MCF 10A (cell line): ENCODE results near the gene C5AR1. TPM values are rescaled to one million over a fixed set of nuclear protein-coding genes. Genes with fewer than 3 reads are reported as not detected.
A peak's percentile ranks its signal among the peaks of the same experiment; 100 is the strongest.
"Not testable (repeated sequence)": the region's sequence is repeated elsewhere in the genome, so short reads cannot be mapped to it uniquely, and the experiment has no call there.

Experiments used
- BruUV-seq: library from RNA; stranded (reverse); fragments of 400-500 nt; replicated peaks from 2 replicates; lab custom pipeline; 2021; lab: Mats Ljungman, UMichigan
- CTCF ChIA-PET: fragments of 300-600 bp; sonication (Branson Sonifier 250); formaldehyde crosslinking; extraction: SDS; loops from one replicate; lab custom pipeline; 2021; ENCODE audit warnings: antibody characterized with exemption, inconsistent platforms; lab: Yijun Ruan, JAX
- POLR2A ChIA-PET: fragments of 300-600, 350-650 bp; sonication (Branson Sonifier 250); formaldehyde crosslinking; extraction: SDS; loops from one replicate; lab custom pipeline; 2020; ENCODE audit warnings: antibody characterized with exemption, inconsistent platforms; lab: Yijun Ruan, JAX
- DNase-seq: peaks from one replicate; pipeline ENCODE4 v3.0.0-alpha.2; 2018; ENCODE audit not compliant: unreplicated experiment
- H3K27ac Mint-ChIP-seq: one replicate; pipeline ENCODE4 v1.8.0; 2022; ENCODE audit warnings: mild to moderate bottlenecking, low read depth, mixed read lengths; ENCODE audit not compliant: unreplicated experiment
- H3K27me3 Mint-ChIP-seq: one replicate; pipeline ENCODE4 v1.8.0; 2022; ENCODE audit warnings: mixed read lengths; ENCODE audit not compliant: insufficient read depth, unreplicated experiment
- H3K36me3 Mint-ChIP-seq: one replicate; pipeline ENCODE4 v1.8.0; 2022; ENCODE audit warnings: mild to moderate bottlenecking, moderate library complexity, mixed read lengths; ENCODE audit not compliant: insufficient read depth, unreplicated experiment
- H3K4me1 Mint-ChIP-seq: one replicate; pipeline ENCODE4 v1.8.0; 2022; ENCODE audit warnings: mixed read lengths; ENCODE audit not compliant: insufficient read depth, unreplicated experiment
- H3K4me3 Mint-ChIP-seq: one replicate; pipeline ENCODE4 v1.8.0; 2022; ENCODE audit warnings: mild to moderate bottlenecking, moderate library complexity, mixed read lengths; ENCODE audit not compliant: unreplicated experiment
- H3K9me3 Mint-ChIP-seq: one replicate; pipeline ENCODE4 v1.8.0; 2022; ENCODE audit warnings: mixed read lengths; ENCODE audit not compliant: unreplicated experiment
- CTCF ChIP-seq: fragments of 200-600 bp; IDR thresholded peaks from one replicate; pipeline ENCODE4 v1.8.0; 2022; ENCODE audit warnings: antibody characterized with exemption, mild to moderate bottlenecking; ENCODE audit not compliant: unreplicated experiment
- intact Hi-C: fragments of 100-400 bp; cut with micrococcal nuclease; formaldehyde crosslinking; loops from 2 replicates; pipeline ENCODE4 v1.14.1; 2022
- total RNA-seq: library from RNA; stranded (reverse); gene quantifications from 2 replicates; pipeline ENCODE4 v1.2.3, GENCODE V29; 2022

C5AR1 gene
- total RNA-seq, 1 experiment from 2014 or later, result 1.9 TPM

- Mint-ChIP-seq H3K4me1 (no peaks in the 10 kb centered on the region), H3K36me3 (peaks cover 4% of the 10 kb centered on the region), H3K4me3 (no peak overlapping the region), H3K27ac (no peak overlapping the region), H3K27me3 (no peaks in the 10 kb centered on the region), H3K9me3 (no peaks in the 10 kb centered on the region)
- ChIA-PET CTCF (interaction anchor here (0.6 to 1.7 kb wide), 4 partner anchors 48 to 1638 kb away, joined by 3 to 6 read pairs (median 4); no protein-coding TSS in a partner anchor), POLR2A (no interaction called here)
- BruUV-seq, result no TSS peak
- DNase-seq, result no peak
- intact Hi-C loops, result no loop called here
- TF ChIP-seq CTCF, result no peak
These were observed 33.6 kb downstream of the C5AR1 start for GRCh38 chr19:47343194-47343802.

DNA sequence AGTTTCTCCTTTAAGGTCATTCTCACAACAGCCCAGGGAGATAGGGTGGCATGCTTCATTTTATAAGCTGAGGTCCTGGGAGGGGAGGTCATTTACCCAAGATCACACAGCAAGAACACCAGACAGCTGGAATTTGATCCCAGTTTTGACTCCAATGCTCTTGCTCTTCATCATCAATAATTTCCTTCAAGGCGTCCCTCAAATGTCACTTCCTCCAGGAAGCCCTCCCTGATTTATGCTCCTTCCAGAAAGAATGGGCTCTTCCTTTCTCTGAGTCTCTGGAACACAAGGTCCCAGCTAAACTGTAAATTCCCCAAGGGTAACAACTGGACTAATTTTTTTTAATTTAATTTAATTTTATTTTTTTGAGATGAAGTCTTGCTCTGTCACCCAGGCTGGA, 34.8 kb downstream of the C5AR1 start:
- BruUV-seq, result no TSS peak
- ChIA-PET POLR2A (interaction anchor here (0.8 kb wide), 1 partner anchor 12 kb away, joined by 4 read pairs; the partner anchor contains the start of gene C5AR2), CTCF (interaction anchor here (0.7 to 1.6 kb wide), 2 partner anchors 47 to 66 kb away, joined by 3 to 10 read pairs; no protein-coding TSS in a partner anchor)
- H3K27ac Mint-ChIP-seq, result no peak overlapping the region
- no peaks in the 10 kb centered on the region for H3K9me3 Mint-ChIP-seq
- TF ChIP-seq CTCF, result no peak
- H3K4me3 Mint-ChIP-seq, result no peak overlapping the region
- no peak for DNase-seq
- peaks cover 10% of the 10 kb centered on the region for H3K36me3 Mint-ChIP-seq
- H3K27me3 Mint-ChIP-seq, result no peaks in the 10 kb centered on the region
- H3K4me1 Mint-ChIP-seq, result peaks cover 4% of the 10 kb centered on the region
- intact Hi-C loops, result no loop called here

DNA sequence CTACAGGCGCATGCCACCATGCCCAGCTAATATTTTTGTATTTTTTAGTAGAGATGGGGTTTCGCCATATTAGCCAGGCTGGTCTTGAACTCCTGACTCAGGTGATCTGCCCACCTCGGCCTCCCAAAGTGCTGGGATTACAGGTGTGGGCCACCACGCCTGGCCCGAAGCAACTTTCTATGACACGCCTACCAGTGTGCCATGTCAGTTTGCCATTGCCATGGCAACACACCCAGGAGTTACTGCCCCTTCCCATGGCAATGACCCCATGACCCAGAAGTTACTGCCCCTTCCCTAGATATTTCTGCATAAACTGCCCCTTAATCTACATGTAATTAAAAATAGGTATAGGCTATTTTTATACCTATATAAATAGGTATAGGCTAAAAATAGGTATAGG, 36.4 kb downstream of the C5AR1 start:
- H3K4me3 Mint-ChIP-seq, BruUV-seq, H3K27ac Mint-ChIP-seq, H3K9me3 Mint-ChIP-seq, POLR2A ChIA-PET, H3K27me3 Mint-ChIP-seq, DNase-seq: not testable (repeated sequence)
- CTCF ChIA-PET, result interaction anchor here (0.6 to 1.6 kb wide), 2 partner anchors 45 to 522 kb away, joined by 4 to 10 read pairs; no protein-coding TSS in a partner anchor
- H3K36me3 Mint-ChIP-seq, result peaks cover 10% of the 10 kb centered on the region
- intact Hi-C loops, result loop anchor here (5.0 kb wide), 1 partner anchor 39 kb away; the partner anchor contains the start of gene C5AR1
- peaks cover 18% of the 10 kb centered on the region for H3K4me1 Mint-ChIP-seq

DNA sequence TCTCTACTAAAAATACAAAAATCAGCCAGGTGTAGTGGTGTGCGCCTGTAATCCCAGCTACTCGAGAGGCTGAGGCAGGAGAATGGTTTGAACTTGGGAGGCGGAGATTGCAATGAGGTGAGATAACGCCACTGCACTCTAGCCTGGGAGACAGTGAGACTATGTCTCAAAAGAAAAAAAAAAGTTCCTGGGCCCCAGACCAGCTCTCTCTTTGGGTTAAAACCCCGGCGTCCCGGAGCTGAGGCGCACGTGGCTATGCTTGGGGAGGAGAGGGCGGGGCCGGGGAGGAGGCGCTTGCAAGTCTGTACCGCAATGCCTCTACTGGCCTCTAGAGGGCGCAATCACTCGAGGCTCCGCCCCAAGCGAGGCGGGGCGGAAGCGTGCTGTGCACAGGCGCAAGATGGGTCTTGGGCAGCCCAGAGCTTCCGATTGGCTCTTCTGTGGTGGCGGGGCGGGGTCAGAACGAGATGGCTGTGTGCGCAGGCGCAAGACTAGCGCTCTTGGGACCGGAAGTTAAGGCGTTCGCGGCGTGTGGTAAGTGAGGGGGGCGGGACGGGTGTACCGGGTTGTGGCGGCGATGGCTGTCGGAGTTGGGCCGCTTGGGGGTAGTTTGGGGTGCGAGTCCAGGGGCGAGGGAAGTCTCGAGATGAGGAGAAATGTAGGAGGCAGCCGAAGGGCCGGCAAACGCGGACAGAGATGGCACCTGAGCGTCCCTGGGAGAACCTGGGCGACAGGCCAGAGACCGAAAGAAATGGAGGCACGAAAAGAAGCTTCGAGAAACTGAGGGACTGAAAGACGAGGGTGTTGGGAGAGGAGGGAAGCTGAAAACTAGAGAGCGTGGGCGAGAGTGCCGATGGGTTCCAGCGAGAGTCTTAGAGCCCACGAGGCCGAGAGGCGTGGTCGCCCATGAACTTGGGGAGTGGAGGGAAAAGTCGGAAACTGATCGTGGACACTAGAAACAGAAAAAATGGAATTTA, 39.4 kb downstream of the C5AR1 start, which contains the start of gene DHX34:
Gene DHX34 (plus strand): TSS at position 497 of the 977 bp plus-strand sequence. CDS start 3,716 bp downstream, outside the sequence.
- peak within 1 kb of the TSS; percentile 94 for H3K4me3 Mint-ChIP-seq
- no peaks in the 10 kb centered on the region for H3K9me3 Mint-ChIP-seq
- no peaks in the 10 kb centered on the region for H3K27me3 Mint-ChIP-seq
- peak; percentile 97 for TF ChIP-seq CTCF
- intact Hi-C loops, result loop anchor here (5.0 kb wide), 1 partner anchor 42 kb away; the partner anchor contains the start of gene C5AR1
- BruUV-seq, result no TSS peak
- H3K4me1 Mint-ChIP-seq, result peaks cover 18% of the 10 kb centered on the region
- DNase-seq, result peak; percentile 99
- ChIA-PET CTCF (interaction anchor here (0.6 to 2.8 kb wide), 38 partner anchors 8 to 1707 kb away, joined by 3 to 24 read pairs (median 5); partner anchors contain the start of genes C5AR2 and INAFM1), POLR2A (interaction anchor here (0.6 to 2.7 kb wide), 41 partner anchors 9 to 442 kb away, joined by 3 to 24 read pairs (median 4); partner anchors contain the start of genes C5AR2, CCDC9, INAFM1 and KPTN)
- peaks cover 32% of the 10 kb centered on the region for H3K36me3 Mint-ChIP-seq
- H3K27ac Mint-ChIP-seq, result peak within 1 kb of the TSS; percentile 91
